Spleen (tissue), 11 donors: ENCODE measurements around the gene APBB1IP. TPM values are rescaled to one million over a fixed set of nuclear protein-coding genes. Genes with fewer than 3 reads are reported as not detected.
A peak's percentile ranks its signal among the peaks of the same experiment; 100 is the strongest.
"Not testable (repeated sequence)": the region's sequence is repeated elsewhere in the genome, so short reads cannot be mapped to it uniquely, and the experiment has no call there.

Experiments
- DNase-seq: peaks from one replicate; pipeline ENCODE4 v3.0.0-alpha.2; 2020
- H3K27ac ChIP-seq, 8 donors: fragments of 200-600 bp; sonication (generic) in 7 of 8; 1 replicate in 4 of 8; 2 replicates in 4 of 8; pipeline versions ENCODE4 v1.5.0 to v1.8.0; 2016 to 2021; ENCODE audit warnings: inconsistent platforms in 4 of 8, mild to moderate bottlenecking in 4 of 8, moderate library complexity in 1 of 8
- H3K27me3 ChIP-seq, 7 donors: fragments of 200-600 bp; sonication (generic) in 6 of 7; replicated peaks in 1 of 7; 1 replicate in 4 of 7; 2 replicates in 3 of 7; pipeline versions ENCODE4 v1.5.0 to v1.8.0; 2016 to 2021; ENCODE audit warnings: inconsistent platforms in 3 of 7, mild to moderate bottlenecking in 1 of 7
- H3K36me3 ChIP-seq, 6 donors: fragments of 200-600 bp; sonication (generic) in 5 of 6; 1 replicate in 4 of 6; 2 replicates in 2 of 6; pipeline versions ENCODE4 v1.5.0 to v1.8.0; 2016 to 2021; ENCODE audit warnings: inconsistent platforms in 2 of 6
- H3K4me1 ChIP-seq, 6 donors: fragments of 200-600 bp; sonication (generic) in 5 of 6; 1 replicate in 3 of 6; 2 replicates in 3 of 6; pipeline versions ENCODE4 v1.5.0 to v1.8.0; 2016 to 2021; ENCODE audit warnings: inconsistent platforms in 3 of 6
- H3K4me3 ChIP-seq, 8 donors: fragments of 200-600 bp; sonication (generic) in 7 of 8; 1 replicate in 4 of 8; 2 replicates in 4 of 8; pipeline versions ENCODE4 v1.5.0 to v1.8.0; 2016 to 2021; ENCODE audit warnings: inconsistent platforms in 4 of 8, mild to moderate bottlenecking in 4 of 8, moderate library complexity in 2 of 8
- H3K9me3 ChIP-seq, 8 donors: fragments of 200-600 bp; sonication (generic) in 7 of 8; 1 replicate in 4 of 8; 2 replicates in 4 of 8; pipeline versions ENCODE4 v1.5.0 to v1.8.0; 2016 to 2021; ENCODE audit warnings: inconsistent platforms in 4 of 8
- CTCF ChIP-seq, 11 experiments: fragments of 200-600 bp in 7 of 11; fragments of 450-650 bp in 4 of 11; sonication (generic) in 4 of 11; IDR thresholded peaks in 8 of 11; conservative IDR thresholded peaks in 3 of 11; 1 replicate in 7 of 11; 2 replicates in 4 of 11; pipeline versions ENCODE4 v1.4.0 to v1.8.0; 2016 to 2021; ENCODE audit warnings: antibody characterized with exemption in 11 of 11, inconsistent platforms in 4 of 11, mild to moderate bottlenecking in 1 of 11
- POLR2A ChIP-seq, 3 donors: fragments of 450-650 bp; IDR thresholded peaks; one replicate each; pipeline ENCODE4 v1.5.1; 2017; ENCODE audit warnings: antibody characterized with exemption in 3 of 3, mild to moderate bottlenecking in 1 of 3
- POLR2AphosphoS5 ChIP-seq, 3 donors: sonication (generic); formaldehyde crosslinking; IDR thresholded peaks; one replicate each; pipeline ENCODE4 v1.5.1; 2017; ENCODE audit warnings: antibody characterized with exemption in 3 of 3
- WGBS, 5 donors: extraction: QIAGEN DNeasy Blood & Tissue Kit in 3 of 5; methylation state at CpG; one replicate each; pipeline versions ENCODE4 v1.1.5 to v1.1.7; 2013 to 2018; 5-methylcytosine and 5-hydroxymethylcytosine counted together
- intact Hi-C: fragments of 100-400 bp; cut with DNase I; formaldehyde crosslinking; loops from one replicate; pipeline ENCODE4 v1.15.0; 2023; ENCODE audit warnings: low total_unique reads
- polyA plus RNA-seq, 3 donors: library from polyadenylated mRNA; stranded (reverse); fragments of 200-250 nt; gene quantifications; one replicate each; pipeline ENCODE4 v1.2.1, GENCODE V29; 2013
- total RNA-seq, 7 donors: library from RNA; depleted of rRNA in 3 of 7; stranded (reverse); fragments of >200 nt in 3 of 7; fragmentation: NEBNext Ultra II Directional in 4 of 7; extraction: Animal tissue kit (Norgen Biotek cat#: 25700) in 4 of 7; gene quantifications; one replicate each; pipeline versions ENCODE4 v1.1.0 to v1.2.1, GENCODE V29; 2016 to 2021
- donor health status: healthy with polysubstance abuse.
- donor health status: DM: no; HTN: no; CAD: no; lungs with moderate emphysema.
- donor health status: DM: no; HTN: no; CAD: no.
- donor health status: Bipolar disorder and iron deficiency.
- donor health status: healthy.
- donor health status: DM: no; HTN: no; CAD: no.
- donor health status: DM: yes; HTN: yes; CAD: no.

The APBB1IP gene
- total and polyA plus RNA-seq, 10 donors, result 19.7 to 136 (median 79.2) TPM

GRCh38 chr10:26502986-26503385 lies 64.8 kb downstream of the APBB1IP start:
- intact Hi-C loops, result no loop called here
- Histone ChIP-seq H3K27ac (peak overlapping the region in 5 of 8 donors; percentile 22 to 73 (median 39)), H3K4me1 (peaks cover 0 to 38% (median 3%) of the 10 kb centered on the region in 6 donors), H3K4me3 (no peak overlapping the region), H3K36me3 (peaks cover 0 to 100% (median 53%) of the 10 kb centered on the region in 6 donors), H3K9me3 (no peaks in the 10 kb centered on the region), H3K27me3 (no peaks in the 10 kb centered on the region)
- no peak for DNase-seq
- WGBS, 5 donors, result 71 to 84% (median 76%) methylated on average over 6 of the region's 6 CpGs
- no peak for TF ChIP-seq POLR2AphosphoS5 (IDR thresholded peaks at IDR 0.05)
- no peak for TF ChIP-seq CTCF (IDR thresholded peaks at IDR 0.05 in 8 of 11, conservative IDR thresholded peaks at IDR 0.05 in 3 of 11)
- TF ChIP-seq POLR2A (IDR thresholded peaks at IDR 0.05), result no peak

GRCh38 chr10:26503911-26504310 lies 65.8 kb downstream of the APBB1IP start:
- Histone ChIP-seq H3K4me3 (no peak overlapping the region), H3K4me1 (peaks cover 0 to 39% (median 3%) of the 10 kb centered on the region in 6 donors), H3K27ac (peak overlapping the region in 5 of 8 donors; percentile 22 to 73 (median 39)), H3K9me3 (no peaks in the 10 kb centered on the region), H3K27me3 (no peaks in the 10 kb centered on the region), H3K36me3 (peaks cover 0 to 98% (median 49%) of the 10 kb centered on the region in 6 donors)
- DNase-seq, result no peak
- intact Hi-C loops, result no loop called here
- 52 to 78% (median 66%) methylated on average over 3 of the region's 3 CpGs for WGBS, 5 donors
- TF ChIP-seq CTCF (IDR thresholded peaks at IDR 0.05 in 8 of 11, conservative IDR thresholded peaks at IDR 0.05 in 3 of 11) (peak in 5 of 11 experiments; percentile 5 to 33 (median 21)), POLR2A (IDR thresholded peaks at IDR 0.05) (no peak)

GRCh38 chr10:26504429-26504828 lies 66.3 kb downstream of the APBB1IP start:
- H3K9me3 ChIP-seq, H3K27me3 ChIP-seq, intact Hi-C loops, DNase-seq, H3K4me3 ChIP-seq: not testable (repeated sequence)
- peaks cover 0 to 40% (median 3%) of the 10 kb centered on the region in 6 donors for H3K4me1 ChIP-seq
- H3K27ac ChIP-seq, result peak overlapping the region in 1 of 8 donors; percentile 73
- H3K36me3 ChIP-seq, result peaks cover 0 to 98% (median 50%) of the 10 kb centered on the region in 6 donors
- WGBS, 5 donors, result 88 to 97% (median 94%) methylated on average over 9 to 10 of the region's 10 CpGs

- no peak for DNase-seq
- TF ChIP-seq POLR2AphosphoS5 (IDR thresholded peaks at IDR 0.05) (no peak), CTCF (IDR thresholded peaks at IDR 0.05 in 8 of 11, conservative IDR thresholded peaks at IDR 0.05 in 3 of 11) (no peak), POLR2A (IDR thresholded peaks at IDR 0.05) (no peak)
These were observed 67.3 kb downstream of the APBB1IP start for GRCh38 chr10:26505491-26505890.

More at GRCh38 chr10:26505491-26505890, 67.3 kb downstream of the APBB1IP start:
- Histone ChIP-seq H3K36me3 (peaks cover 0 to 96% (median 49%) of the 10 kb centered on the region in 6 donors), H3K27me3 (no peaks in the 10 kb centered on the region), H3K27ac (peak overlapping the region in 1 of 8 donors; percentile 53), H3K4me3 (no peak overlapping the region), H3K9me3 (no peaks in the 10 kb centered on the region), H3K4me1 (peaks cover 0 to 46% (median 3%) of the 10 kb centered on the region in 6 donors)
- WGBS, 5 donors, result 90 to 97% (median 96%) methylated on average over 5 of the region's 5 CpGs
- intact Hi-C loops, result no loop called here
